Measurements from ENCODE around the gene NEUROD2.

NEUROD2 gene

GRCh38 chr17:39634384-39634871, 26.7 kb upstream of the NEUROD2 start:
- DNase-seq (ENCODE audit: low read depth, low spot score), result no peak

GRCh38 chr17:39633570-39634183, 26.0 kb upstream of the NEUROD2 start:
- TF ChIP-seq SUZ12 (IDR thresholded peaks at IDR 0.05; ENCODE audit: extremely low read depth, insufficient read depth, insufficient read length), result no peak
- TF ChIP-seq YY1 (IDR thresholded peaks at IDR 0.05; ENCODE audit: insufficient read depth, insufficient read length), result no peak
- no peak for TF ChIP-seq ZNF274 (IDR thresholded peaks at IDR 0.05; ENCODE audit: low read depth, low read length)
- no peak for DNase-seq (ENCODE audit: low read depth, low spot score)
- H3K4me1 ChIP-seq (ENCODE audit: insufficient read depth, insufficient read length), result peaks cover 46% of the 10 kb centered on the region
- peak overlapping the region; percentile 33 for H3K9ac ChIP-seq (ENCODE audit: insufficient read length, low read depth)
- H3K9me3 ChIP-seq (ENCODE audit: insufficient read depth, low read length), result no peaks in the 10 kb centered on the region
- H3K27me3 ChIP-seq (ENCODE audit: insufficient read depth, insufficient read length), result peaks cover 4% of the 10 kb centered on the region
- H3K36me3 ChIP-seq (ENCODE audit: insufficient read depth, insufficient read length, low read length), result no peaks in the 10 kb centered on the region
- H3K4me3 ChIP-seq (ENCODE audit: insufficient read length, low read depth), result no peak overlapping the region

More at GRCh38 chr17:39634384-39634871, 26.7 kb upstream of the NEUROD2 start:
- H3K9me3 ChIP-seq (ENCODE audit: insufficient read depth, low read length), result no peaks in the 10 kb centered on the region
- no peak overlapping the region for H3K4me3 ChIP-seq (ENCODE audit: insufficient read length, low read depth)
- no peak for TF ChIP-seq SUZ12 (IDR thresholded peaks at IDR 0.05; ENCODE audit: extremely low read depth, insufficient read depth, insufficient read length)
- no peak for TF ChIP-seq ZNF274 (IDR thresholded peaks at IDR 0.05; ENCODE audit: low read depth, low read length)
- TF ChIP-seq YY1 (IDR thresholded peaks at IDR 0.05; ENCODE audit: insufficient read depth, insufficient read length), result no peak
- peaks cover 43% of the 10 kb centered on the region for H3K4me1 ChIP-seq (ENCODE audit: insufficient read depth, insufficient read length)
- H3K27me3 ChIP-seq (ENCODE audit: insufficient read depth, insufficient read length), result peaks cover 4% of the 10 kb centered on the region
- no peak overlapping the region for H3K9ac ChIP-seq (ENCODE audit: insufficient read length, low read depth)
- H3K36me3 ChIP-seq (ENCODE audit: insufficient read depth, insufficient read length, low read length), result no peaks in the 10 kb centered on the region

DNA sequence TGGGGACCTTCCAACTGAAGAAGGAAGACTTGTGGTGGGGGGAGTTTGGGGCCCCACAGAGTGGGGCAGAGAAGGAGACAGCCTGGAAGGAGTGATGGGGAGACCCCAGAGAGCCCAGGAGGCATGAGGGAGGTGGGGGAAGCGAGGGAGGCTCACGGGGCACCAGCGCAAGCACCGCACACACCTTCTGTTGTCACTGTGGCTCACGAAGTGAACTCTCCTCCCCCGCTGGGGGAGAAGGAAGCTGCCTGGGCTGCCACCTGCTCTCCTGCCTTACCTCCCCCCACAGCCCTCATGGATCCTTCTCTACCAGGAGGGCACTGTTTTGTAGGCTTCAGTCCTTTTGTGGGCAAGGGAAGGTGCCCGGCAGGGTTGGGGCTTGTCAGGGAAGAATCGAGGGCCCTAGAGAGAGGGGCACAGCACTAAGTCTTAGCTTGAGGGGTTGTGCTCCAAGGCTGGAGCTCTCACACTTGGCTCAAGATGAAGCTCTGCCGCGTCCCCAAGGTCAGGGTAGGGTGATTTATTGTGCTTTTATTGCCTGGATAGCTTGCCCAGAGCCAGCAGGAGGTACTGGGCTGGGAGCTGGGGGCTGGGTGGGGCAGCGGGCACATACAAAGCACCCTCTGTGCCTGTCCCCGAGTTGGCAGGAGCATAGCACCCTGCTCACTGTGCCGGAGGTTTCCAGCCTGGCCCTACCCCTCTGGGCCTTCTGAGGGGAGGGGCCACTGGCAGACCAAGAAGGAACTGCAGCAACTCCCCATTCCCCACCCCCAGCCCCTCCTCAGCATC, 24.6 kb upstream of the NEUROD2 start:
- DNase-seq (ENCODE audit: low read depth, low spot score), result no peak

GRCh38 chr17:39631403-39631802, 23.7 kb upstream of the NEUROD2 start:
- Histone ChIP-seq H3K9ac (ENCODE audit: insufficient read length, low read depth) (peak overlapping the region; percentile 43), H3K4me3 (ENCODE audit: insufficient read length, low read depth) (no peak overlapping the region), H3K27me3 (ENCODE audit: insufficient read depth, insufficient read length) (peaks cover 18% of the 10 kb centered on the region), H3K36me3 (ENCODE audit: insufficient read depth, insufficient read length, low read length) (no peaks in the 10 kb centered on the region), H3K9me3 (ENCODE audit: insufficient read depth, low read length) (no peaks in the 10 kb centered on the region), H3K4me1 (ENCODE audit: insufficient read depth, insufficient read length) (peaks cover 47% of the 10 kb centered on the region)
- DNase-seq (ENCODE audit: low read depth, low spot score), result no peak
- no peak for TF ChIP-seq YY1 (IDR thresholded peaks at IDR 0.05; ENCODE audit: insufficient read depth, insufficient read length)
- TF ChIP-seq SUZ12 (IDR thresholded peaks at IDR 0.05; ENCODE audit: extremely low read depth, insufficient read depth, insufficient read length), result no peak
- TF ChIP-seq ZNF274 (IDR thresholded peaks at IDR 0.05; ENCODE audit: low read depth, low read length), result no peak

More for the DNA sequence above, 24.6 kb upstream of the NEUROD2 start:
- H3K36me3 ChIP-seq (ENCODE audit: insufficient read depth, insufficient read length, low read length), result no peaks in the 10 kb centered on the region
- peaks cover 8% of the 10 kb centered on the region for H3K27me3 ChIP-seq (ENCODE audit: insufficient read depth, insufficient read length)
- peak overlapping the region; percentile 53 for H3K9ac ChIP-seq (ENCODE audit: insufficient read length, low read depth)
- H3K4me1 ChIP-seq (ENCODE audit: insufficient read depth, insufficient read length), result peaks cover 50% of the 10 kb centered on the region
- H3K9me3 ChIP-seq (ENCODE audit: insufficient read depth, low read length), result no peaks in the 10 kb centered on the region
- H3K4me3 ChIP-seq (ENCODE audit: insufficient read length, low read depth), result no peak overlapping the region
- TF ChIP-seq YY1 (IDR thresholded peaks at IDR 0.05; ENCODE audit: insufficient read depth, insufficient read length) (no peak), SUZ12 (IDR thresholded peaks at IDR 0.05; ENCODE audit: extremely low read depth, insufficient read depth, insufficient read length) (no peak), ZNF274 (IDR thresholded peaks at IDR 0.05; ENCODE audit: low read depth, low read length) (no peak)

- H3K36me3 ChIP-seq (ENCODE audit: insufficient read depth, insufficient read length, low read length), result no peaks in the 10 kb centered on the region
- H3K9me3 ChIP-seq (ENCODE audit: insufficient read depth, low read length), result no peaks in the 10 kb centered on the region
- no peak overlapping the region for H3K4me3 ChIP-seq (ENCODE audit: insufficient read length, low read depth)
- no peak for DNase-seq (ENCODE audit: low read depth, low spot score)
- H3K4me1 ChIP-seq (ENCODE audit: insufficient read depth, insufficient read length), result peaks cover 42% of the 10 kb centered on the region
- no peak overlapping the region for H3K9ac ChIP-seq (ENCODE audit: insufficient read length, low read depth)
- TF ChIP-seq ZNF274 (IDR thresholded peaks at IDR 0.05; ENCODE audit: low read depth, low read length), result no peak
- TF ChIP-seq YY1 (IDR thresholded peaks at IDR 0.05; ENCODE audit: insufficient read depth, insufficient read length), result no peak
- TF ChIP-seq SUZ12 (IDR thresholded peaks at IDR 0.05; ENCODE audit: extremely low read depth, insufficient read depth, insufficient read length), result no peak
- peaks cover 33% of the 10 kb centered on the region for H3K27me3 ChIP-seq (ENCODE audit: insufficient read depth, insufficient read length)
Observed at GRCh38 chr17:39629898-39630297, 22.2 kb upstream of the NEUROD2 start.

DNA sequence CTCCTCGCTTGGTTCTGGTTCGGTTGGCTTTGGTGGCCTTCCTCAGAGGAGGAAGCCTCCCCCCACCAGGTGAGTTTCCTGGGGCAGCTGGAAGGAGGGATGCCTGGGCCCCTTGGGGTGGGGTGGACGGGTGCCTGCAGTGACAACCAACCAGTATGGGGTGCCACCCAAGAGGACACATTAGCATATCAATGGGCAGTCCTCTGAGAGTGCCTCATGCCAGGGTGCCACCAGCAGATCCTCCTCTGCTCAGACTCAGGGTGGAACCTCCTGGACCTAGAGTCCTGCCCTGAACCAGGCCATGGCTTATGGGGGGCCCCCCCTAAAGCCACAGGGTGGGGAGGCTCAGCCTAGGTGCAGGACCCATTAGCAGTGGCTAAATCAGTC, 21.8 kb upstream of the NEUROD2 start:
- Histone ChIP-seq H3K9ac (ENCODE audit: insufficient read length, low read depth) (no peak overlapping the region), H3K4me1 (ENCODE audit: insufficient read depth, insufficient read length) (peaks cover 39% of the 10 kb centered on the region), H3K9me3 (ENCODE audit: insufficient read depth, low read length) (no peaks in the 10 kb centered on the region), H3K27me3 (ENCODE audit: insufficient read depth, insufficient read length) (peaks cover 37% of the 10 kb centered on the region), H3K36me3 (ENCODE audit: insufficient read depth, insufficient read length, low read length) (no peaks in the 10 kb centered on the region), H3K4me3 (ENCODE audit: insufficient read length, low read depth) (no peak overlapping the region)
- TF ChIP-seq SUZ12 (IDR thresholded peaks at IDR 0.05; ENCODE audit: extremely low read depth, insufficient read depth, insufficient read length), result no peak
- no peak for TF ChIP-seq ZNF274 (IDR thresholded peaks at IDR 0.05; ENCODE audit: low read depth, low read length)
- no peak for TF ChIP-seq YY1 (IDR thresholded peaks at IDR 0.05; ENCODE audit: insufficient read depth, insufficient read length)
- DNase-seq (ENCODE audit: low read depth, low spot score), result no peak
